Measurements from ENCODE around the gene TMEM266.

Gene TMEM266

DNA sequence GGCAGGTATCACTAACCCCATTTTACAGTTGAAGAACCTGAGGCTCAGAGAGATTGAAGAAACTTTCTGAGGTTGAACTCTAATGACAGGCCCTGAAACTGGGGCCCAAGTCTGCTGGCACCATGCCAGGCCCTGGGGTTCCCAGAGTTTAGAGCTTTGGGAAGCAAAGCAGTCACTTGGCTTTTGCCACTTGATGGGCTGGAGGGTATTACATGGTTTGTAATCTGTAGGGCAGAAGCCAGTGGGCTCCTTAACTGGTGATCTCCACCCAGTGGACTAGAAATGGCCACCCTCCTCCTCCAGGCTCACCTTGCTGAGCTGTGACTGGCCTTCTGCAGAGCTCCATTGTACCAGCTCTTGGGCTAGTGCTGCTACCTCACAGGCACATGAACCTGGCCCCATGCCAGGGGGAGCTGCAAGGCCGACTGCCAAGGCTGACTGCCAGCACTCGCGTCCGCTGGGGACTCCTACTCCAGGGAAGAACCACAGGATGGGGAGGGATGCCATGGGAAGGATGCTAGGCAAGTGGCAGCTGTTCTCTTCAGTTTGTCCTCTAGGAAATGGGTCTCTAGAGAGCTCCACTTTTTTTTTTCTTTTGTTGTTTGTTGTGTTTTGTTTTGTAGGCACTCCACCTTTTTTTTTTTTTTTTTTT is 146.7 kb downstream of the TMEM266 start:
- no peak for DNase-seq

DNA sequence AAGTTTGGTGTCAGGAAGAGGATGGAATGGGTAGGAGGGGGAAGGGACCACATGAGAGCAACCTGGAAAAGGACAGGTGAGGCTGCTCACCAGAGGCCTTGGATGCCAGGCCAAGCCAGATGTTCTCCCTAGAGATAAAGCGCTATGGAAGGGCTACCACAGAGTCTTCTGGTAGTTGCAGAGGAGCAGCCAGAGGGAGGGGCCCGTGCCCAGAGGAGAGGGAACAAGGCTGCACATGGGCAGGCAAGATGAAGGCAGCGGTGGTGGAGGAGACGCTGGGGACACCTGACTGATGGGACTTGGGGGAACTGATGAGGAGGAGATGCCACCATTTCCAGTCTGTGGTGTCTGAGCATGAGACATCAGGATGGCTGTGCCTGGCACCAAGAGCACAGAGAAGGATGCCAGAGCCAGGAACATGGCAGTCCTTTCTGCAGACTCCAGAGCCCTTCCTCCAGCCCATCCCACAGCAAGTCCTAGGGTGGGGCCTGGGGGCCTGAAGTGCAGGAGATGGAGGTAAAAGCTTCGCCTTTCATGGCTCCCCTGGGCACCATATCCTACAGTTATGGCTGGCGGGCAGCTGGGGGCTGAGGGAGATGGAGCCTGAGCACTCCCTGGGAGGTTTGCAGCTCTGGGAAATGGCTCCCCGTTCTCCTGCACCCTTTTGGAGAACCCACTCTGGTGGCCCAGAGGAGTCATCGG is 148.4 kb downstream of the TMEM266 start:
- no peak for DNase-seq

DNA sequence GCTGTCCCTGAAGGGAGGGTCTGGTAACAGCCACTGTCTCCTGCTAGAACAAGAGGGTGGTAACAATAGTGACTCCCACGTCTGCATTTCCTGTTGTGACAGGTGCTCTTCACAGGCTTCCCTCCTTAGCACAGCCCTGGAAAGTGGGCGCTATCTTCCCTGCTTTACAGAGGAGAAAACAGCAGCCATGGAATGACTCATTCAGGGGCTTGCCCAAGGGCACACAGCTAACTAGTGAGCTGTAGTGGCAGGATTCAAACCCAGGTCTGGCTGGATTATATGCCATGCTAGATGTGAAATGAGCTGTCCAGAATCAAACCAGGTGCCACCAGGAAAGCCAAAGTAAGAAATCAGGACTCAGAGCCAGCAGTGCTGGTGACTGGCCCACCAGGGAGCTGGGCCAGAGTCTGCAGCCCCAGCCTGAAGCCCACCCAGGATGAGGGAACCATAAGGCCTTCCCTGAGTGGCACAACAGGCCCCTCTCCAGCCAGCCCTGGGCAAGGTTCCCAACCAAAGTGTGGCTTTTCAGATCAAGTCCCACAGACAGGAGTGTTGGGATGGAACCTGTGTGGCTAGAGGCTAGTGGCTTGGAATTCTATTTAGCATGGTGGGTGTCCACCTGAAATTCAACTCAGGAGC is 149.1 kb downstream of the TMEM266 start:
- DNase-seq, result no peak

DNA sequence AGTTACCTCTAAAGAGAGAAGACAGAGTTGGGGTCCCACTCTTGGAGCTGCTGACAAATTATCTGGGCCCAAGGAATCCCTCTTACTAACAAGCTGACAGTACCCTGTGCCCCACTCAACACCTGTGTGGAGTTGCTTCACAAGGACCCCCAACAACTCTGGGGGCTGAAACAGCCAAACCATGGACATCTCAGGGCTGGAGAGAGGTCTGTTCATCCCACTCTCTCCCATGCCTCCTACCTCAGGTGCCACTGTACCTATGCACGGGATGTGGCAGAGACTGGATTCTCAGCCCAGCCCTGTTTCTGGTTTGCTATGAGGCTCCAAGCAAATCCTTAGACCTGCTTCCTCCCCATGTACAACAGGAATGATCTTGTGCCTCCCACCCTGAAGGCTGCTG is 149.7 kb downstream of the TMEM266 start:
- no peak for DNase-seq

DNA sequence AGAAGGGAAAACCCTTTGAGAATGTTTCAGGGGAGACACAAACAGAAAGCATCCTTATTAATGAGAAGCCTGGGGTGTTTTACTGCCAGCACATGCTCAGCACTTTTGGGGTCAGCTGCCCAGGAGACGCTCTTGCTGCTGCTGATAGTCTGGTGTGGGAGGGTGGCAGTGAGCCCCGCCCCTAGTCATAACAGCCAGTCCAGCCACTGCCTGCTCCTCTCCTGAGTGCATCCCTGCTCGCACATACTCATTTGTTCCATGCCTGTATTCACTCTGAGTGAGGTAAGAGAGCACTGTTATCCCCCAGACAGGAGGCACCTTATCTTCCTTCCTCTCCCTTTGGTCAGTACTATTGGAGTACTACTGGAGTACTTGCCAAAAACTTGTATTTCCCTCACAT is 150.2 kb downstream of the TMEM266 start:
- DNase-seq, result no peak

DNA sequence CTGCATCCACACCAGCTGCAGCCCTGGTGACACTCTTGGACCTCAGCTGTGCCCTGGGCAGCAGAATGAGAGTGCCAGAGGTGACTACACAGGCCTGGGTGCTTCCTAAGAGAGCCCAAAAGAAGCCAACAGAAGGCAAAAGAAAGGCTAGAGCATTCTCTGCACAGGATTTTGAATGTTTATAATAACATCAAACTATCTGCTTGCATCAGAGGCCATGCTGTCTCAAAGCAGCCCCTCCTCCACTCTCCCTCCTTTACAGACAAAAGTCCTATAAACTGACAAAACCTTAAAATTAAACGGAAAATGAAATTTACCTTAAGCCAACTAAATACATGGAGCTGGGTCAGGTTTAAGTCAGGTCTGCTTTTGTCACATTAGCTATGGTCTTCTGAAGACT is 155.8 kb downstream of the TMEM266 start:
- no peak for DNase-seq

DNA sequence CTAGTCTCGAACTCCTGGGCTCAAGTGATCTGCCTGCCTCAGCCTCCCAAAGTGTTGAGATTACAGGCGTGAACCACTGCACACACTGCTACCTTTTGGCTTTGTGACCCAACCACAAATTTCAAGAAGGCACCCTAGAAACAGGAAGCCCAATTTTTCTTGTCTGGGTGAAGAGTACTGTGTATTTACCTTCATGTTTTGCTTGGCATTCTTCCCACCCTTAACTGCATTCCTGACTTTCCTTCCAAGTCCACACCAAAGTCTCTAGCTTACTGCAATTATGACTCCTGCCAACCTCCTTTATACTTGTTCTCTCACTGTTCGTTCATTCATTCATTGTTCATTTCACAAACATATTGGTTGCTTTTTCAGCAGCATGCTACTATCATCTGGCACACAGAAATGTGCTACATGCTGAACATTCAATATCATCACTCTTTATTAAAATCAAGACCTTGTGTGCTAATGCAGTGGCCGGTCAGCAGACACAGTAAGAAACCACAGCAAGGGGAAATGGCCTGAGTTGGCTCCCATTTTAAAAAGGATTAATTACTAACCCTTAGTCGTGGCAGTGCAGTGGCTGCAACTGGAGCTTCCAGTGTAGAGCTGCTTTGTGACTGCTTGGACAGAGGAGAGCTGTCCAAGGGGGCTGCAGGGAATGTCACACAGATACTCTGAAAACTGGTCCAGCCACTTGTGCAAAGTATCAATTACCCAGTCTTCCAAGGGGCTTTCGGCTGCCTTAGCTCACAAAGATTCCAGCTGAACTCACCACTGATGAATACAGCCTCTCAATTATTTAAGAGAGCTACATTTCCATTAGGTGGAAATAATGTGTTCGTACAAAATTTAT is 157.5 kb downstream of the TMEM266 start:
- no peak for DNase-seq

DNA sequence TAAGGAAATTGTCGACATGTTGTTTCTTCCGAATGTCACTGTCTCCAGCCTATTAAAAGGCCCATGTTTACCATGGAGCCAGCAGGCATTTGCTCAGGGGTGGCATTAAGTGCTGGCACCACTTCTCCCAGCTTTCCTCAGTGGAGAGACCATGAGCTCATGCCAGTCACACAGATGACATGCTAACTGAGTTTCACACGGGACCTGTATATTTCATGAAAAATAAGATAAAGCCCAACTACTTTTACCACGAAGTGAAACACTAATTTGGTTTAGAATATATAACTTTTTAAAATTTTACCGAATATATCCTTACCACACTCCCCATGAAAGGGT is 158.1 kb downstream of the TMEM266 start:
- no peak for DNase-seq

DNA sequence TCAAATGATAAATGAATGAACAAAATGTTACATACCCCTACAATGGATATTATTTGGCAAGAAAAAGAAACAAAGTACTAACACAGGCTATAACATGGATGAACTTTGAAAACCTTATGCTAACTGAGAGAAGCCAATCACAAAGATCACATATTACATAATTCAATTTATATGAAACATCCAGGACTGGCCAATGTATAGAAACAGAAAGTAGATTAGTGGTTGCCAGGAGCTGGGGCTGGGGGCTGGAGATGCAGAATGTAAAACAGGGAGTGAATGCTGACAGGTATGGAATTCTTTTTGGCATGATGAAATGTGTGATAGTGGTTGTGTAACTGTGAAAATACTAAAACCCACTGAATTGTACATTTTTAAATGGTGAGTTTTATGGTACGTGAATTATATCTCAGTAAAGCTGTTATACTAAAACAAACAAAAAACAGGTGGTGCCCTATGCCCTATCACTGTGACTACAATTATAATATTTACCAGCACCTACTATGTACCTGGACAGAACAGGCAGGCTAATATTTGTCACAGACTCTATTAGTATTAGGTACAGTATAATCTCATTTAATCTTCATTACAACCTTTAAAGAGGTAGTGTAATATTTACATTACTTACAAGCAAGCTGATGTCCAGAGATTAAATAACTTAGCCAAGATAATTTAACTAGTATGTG is 161.4 kb downstream of the TMEM266 start:
- no peak for DNase-seq

DNA sequence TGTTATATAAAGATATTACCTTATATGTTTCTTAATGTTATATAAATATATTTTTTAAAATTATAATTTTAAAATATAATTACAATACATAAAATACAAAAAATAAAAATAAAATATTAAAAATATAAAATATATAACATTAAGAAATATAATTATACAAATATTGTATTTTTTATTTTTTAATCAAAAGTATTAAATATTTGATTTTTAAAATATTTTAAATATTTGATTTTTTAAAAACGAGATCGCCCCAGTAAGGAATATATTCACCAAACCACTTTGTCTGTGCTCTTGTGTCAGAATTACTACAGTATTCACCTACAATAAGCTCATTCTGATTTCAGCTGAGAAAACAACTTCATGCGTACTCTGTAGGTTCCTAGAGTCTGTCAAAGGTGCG is 162.4 kb downstream of the TMEM266 start:
- no peak for DNase-seq

DNA sequence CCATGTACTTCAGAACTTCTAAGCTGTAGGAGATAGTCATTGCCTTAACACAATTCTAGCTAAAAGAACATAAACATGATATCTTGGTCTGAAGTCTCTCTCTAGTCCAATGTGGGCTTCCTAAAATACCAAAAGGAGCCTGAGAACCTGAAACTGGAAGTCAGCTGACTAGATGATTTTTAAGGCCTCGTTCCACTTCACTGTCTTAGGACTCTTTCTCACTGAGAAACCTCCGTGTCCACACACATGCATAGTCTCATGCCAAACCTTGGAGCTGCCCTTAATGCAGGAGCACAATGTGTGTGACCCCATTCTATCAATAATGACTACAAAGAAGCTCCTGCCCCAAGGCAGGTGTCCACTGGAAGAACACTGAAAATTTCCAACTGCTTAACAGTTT is 163.7 kb downstream of the TMEM266 start:
- no peak for DNase-seq

DNA sequence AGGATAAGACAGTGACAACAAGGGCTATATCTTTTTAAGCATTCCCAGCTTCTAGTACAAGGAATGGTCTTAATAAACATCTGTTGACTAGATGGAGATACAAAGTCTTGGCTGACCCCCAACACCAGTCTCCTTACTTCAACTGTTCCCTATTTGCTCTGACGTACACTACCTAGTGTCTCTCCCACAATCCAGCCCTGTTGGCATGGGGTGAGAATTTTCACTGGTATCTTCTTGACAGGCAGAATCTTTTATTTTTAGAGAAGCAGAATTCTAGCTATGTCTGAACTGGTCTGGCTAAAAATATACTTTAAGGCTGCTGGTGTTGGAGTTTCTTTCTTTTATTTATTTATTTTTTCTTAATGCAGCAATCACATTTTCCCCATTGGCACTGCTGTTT is 169.5 kb downstream of the TMEM266 start:
- DNase-seq, result no peak

DNA sequence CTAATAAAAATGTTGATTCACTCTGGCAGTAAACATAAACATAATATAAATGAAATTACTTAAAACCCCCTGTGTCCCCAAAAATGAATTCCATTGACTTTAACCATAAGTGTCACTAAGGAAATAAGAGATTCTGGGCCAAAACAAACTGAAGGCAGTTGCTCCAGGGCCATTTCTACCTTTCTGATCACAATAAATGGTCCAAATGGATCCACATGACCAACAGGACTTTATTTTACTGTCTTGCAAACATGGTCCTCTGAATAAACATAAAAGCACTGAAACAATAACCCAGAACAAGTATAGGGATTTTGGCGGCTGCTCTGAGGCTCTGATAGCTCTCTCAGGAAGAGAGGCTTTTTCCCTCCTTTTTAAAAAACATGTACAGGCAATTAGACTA is 174.1 kb downstream of the TMEM266 start:
- DNase-seq, result no peak

DNA sequence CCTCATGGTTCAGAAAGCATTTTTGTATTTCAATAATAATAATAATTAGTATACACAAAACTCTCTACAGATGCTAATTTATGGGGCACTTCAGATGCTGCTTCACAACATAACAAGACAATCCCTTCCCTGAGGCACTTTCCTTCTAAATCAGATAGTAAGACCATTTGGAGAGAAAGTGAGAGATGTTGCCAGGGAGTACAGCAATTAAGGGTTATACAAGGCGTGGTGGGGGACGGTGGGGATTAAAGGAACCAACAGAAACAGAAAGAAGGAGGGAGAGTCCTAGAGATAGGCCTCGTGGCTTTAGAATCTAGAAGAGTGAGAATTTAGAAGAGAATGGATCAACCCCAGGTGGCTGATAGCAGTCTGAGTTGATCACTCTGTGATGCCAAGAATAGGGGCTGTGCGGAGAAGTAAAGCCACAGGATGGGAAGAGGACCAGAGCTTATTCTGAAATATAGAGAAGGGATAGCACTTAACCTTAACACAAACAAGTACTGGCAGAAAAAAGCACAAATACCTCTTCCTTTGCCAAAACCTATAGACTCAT is 174.6 kb downstream of the TMEM266 start:
- no peak for DNase-seq

DNA sequence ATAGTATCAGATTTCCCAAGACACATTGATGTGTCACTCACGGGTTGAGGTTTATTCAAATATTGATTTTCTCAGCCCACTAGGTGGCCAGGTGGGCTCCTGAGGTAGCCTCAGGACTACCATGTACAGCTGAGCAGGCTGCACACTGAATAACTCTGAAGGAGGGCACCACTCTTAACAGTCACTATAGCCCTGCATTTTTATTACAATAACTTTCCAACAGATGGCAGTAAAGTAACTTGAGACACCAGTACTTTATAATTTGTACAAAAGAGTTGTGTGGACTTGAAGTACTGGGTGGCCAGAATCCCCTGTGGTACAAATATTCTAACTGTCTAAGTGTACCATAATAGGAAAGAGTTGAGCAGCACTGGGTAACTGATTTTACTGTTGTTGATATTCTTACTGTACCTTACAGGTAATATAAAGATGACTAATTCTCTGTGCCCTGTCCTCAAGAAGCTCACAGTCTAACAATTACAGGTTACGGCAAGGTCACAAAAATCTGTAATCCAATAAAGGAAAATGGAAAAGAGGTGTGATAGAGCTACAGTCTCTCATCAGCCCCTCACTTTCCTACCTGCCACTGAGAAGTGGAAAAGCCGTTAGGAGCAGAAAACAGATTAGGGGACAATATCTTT is 175.5 kb downstream of the TMEM266 start:
- DNase-seq, result no peak

DNA sequence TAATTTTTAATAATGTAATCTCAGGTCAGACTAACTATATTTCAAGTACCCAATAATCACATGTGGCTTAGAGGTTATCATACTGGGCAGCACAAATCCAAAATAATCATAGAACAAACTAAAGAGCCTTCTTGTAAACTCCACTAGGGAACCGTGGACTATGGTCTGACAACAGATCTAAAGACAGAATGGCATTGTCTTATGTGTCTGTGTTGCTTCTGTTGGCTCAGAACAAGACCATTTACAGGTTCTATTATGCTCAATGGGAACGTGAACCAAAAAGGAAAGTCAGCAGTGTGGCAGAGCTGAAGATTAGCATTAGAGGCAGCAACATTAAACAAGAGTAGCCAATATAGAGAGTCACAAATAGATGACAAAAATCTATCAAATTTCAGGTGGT is 176.6 kb downstream of the TMEM266 start:
- no peak for DNase-seq

DNA sequence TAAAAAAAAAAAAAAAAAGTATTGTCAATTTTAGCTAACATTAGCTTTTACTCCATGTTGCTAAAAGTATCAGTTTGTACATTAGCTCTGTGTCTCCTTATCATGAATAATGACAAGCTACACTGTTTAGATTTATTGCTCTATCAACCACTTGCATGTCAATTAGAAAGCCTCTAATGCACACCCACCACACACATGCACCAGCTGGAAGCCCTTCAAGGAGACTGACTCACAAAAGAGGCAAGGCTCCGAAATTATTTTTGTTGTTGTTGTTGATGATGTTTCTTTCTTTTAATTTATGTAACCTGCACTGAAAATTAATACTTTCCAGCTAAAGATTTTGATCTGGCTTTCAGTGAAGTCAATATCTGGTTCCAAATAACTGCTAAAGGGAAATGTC is 180.0 kb downstream of the TMEM266 start:
- DNase-seq, result no peak

DNA sequence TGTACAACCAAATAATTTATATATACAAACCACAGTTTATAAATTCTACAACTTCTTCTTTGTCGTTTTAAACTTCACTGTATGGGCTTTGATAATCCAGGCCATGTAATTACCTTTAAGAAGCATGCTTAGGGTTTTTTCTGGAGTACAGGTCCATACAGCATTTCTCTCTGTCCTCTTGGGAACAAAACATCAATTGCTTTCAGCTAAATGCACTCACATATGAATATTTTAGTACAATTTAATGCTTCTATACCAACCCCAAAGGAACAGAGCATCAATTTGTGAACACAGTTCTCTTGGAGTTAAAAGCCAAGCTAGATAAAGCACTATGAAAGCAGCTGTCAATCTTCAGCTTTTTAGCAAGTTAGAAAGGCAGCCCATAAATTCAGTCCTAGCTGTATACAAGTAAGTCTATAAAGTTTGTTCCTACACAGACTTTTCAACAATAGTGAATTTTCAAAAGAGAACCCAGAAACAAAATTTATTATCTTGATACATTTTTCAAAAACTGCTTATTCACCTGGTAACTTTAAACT is 185.4 kb downstream of the TMEM266 start:
- DNase-seq, result no peak

DNA sequence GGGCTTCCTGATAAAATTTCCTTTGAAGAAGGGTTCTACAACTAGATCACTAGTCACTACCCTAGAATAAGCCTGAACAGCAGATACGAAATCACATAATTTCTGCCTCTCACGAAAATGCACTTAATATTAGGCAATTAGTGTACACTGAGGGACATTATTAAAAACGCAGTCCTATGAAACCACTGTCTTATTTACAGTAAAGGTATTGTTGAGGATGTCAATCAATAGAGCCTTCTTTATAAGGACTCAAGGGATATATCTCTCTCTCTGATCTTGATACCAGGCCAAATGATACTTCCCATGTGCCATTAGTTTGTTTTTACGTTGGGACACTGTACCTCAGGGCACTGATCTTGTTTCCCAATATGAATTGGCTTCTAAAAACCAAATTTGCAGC is 191.9 kb downstream of the TMEM266 start:
- DNase-seq, result no peak

DNA sequence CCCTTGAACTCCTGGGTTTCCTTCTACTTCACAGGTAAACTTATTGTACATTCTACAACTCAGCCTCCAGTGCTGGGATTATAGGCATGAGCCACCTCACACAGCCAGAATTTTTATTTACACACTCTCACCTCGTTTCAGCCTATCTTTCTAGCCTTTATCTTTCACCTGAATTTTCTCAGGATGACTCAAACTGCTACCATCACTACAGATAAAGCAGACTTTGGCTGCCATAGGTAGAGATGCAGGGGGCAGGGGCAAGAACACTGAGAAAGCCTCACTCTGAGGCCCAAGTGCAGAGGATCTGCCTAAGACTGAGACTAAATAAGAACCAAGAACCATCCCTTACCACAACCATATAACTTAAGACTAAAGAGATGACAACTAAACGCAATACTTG is 192.5 kb downstream of the TMEM266 start:
- no peak for DNase-seq

DNA sequence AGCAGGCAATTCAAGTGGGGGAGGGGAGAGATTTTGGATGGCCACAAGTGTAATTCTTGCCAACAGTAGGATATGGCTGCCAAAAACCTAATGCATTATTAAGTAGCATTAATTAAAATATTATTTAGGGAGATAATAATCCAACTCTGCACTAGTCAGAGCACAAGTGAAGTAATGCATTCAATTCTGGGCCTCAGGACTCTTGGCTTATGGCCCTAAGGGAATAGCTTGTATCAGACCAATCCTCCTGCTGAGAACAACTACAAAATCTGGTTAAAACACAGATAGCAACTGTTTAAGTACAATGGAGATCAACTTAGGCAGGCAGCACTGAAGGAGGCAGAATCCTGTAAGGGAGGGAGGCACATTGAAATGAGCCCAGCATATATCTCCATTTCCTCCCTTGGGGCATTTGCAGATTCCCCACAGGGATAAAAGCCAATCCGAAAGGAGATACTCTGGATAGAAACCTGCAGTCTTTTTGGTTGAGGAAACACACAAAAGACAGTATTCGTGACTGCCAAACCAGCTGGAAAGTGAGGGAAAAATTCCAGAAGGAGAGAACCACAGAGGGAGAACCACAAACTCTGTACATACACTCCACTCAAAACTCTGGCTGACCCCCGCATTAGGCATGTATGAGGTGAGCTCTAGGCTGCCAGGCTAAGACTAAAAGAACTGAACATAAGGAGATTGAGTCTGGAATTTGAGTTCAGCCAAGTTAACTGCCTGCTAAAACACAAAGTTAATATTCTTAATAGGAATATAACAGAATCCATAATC is 194.1 kb downstream of the TMEM266 start:
- DNase-seq, result no peak

Measured in cortex of kidney (tissue), 1 donor.